Osteocyte (in vitro differentiated cells): Measurements from ENCODE around the gene RNASE13. TPM values are rescaled to one million over a fixed set of nuclear protein-coding genes. Genes with fewer than 3 reads are reported as not detected.
"Not testable (repeated sequence)": the region's sequence is repeated elsewhere in the genome, so short reads cannot be mapped to it uniquely, and the experiment has no call there.

Experiments
- DNase-seq: peaks from one replicate; pipeline ENCODE4 v3.0.0; 2021; ENCODE audit warnings: mixed read lengths; ENCODE audit not compliant: unreplicated experiment; ENCODE audit errors: extremely low spot score
- H3K27ac Mint-ChIP-seq: one replicate; pipeline ENCODE4 v1.8.0; 2021; ENCODE audit warnings: mild to moderate bottlenecking, mixed read lengths; ENCODE audit not compliant: unreplicated experiment
- H3K27me3 Mint-ChIP-seq: one replicate; pipeline ENCODE4 v1.8.0; 2021; ENCODE audit warnings: mixed read lengths; ENCODE audit not compliant: unreplicated experiment
- H3K36me3 Mint-ChIP-seq: one replicate; pipeline ENCODE4 v1.8.0; 2021; ENCODE audit warnings: mixed read lengths; ENCODE audit not compliant: unreplicated experiment
- H3K4me1 Mint-ChIP-seq: one replicate; pipeline ENCODE4 v1.8.0; 2021; ENCODE audit warnings: mixed read lengths; ENCODE audit not compliant: unreplicated experiment
- H3K4me3 Mint-ChIP-seq: one replicate; pipeline ENCODE4 v1.8.0; 2021; ENCODE audit warnings: mild to moderate bottlenecking, moderate library complexity, mixed read lengths; ENCODE audit not compliant: unreplicated experiment
- H3K9me3 Mint-ChIP-seq: one replicate; pipeline ENCODE4 v1.8.0; 2021; ENCODE audit warnings: mixed read lengths; ENCODE audit not compliant: unreplicated experiment
- CTCF ChIP-seq: fragments of 200-600 bp; sonication (generic); IDR thresholded peaks from 2 replicates; pipeline ENCODE4 v1.5.0; 2021; ENCODE audit warnings: antibody characterized with exemption, mild to moderate bottlenecking, moderate library complexity
- total RNA-seq: library from RNA; stranded (reverse); gene quantifications from 2 replicates; pipeline ENCODE4 v1.2.1, GENCODE V29; 2021

RNASE13 gene
- total RNA-seq, 1 donor from 2014 or later, result not detected

DNA sequence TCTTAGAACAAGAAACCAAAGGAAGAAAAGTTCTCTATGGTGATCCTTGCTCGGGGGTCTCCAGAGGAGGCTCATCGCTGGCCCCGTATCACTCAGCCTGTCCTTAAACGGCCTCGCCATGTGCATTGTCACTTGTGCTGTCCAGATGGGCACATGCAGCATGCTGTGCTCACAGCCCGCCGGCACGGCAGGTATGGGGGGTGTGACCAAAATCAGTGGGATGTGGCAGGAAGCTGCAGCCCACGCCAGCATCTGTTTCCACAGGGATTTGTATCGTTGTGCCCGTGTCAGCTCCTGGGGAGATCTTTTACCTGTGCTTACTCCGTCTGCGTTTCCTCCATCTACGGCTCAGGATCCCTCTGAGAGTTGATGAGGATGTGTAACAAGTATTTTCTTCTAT is 38.1 kb downstream of the RNASE13 start:
- H3K27me3 Mint-ChIP-seq, result no peaks in the 10 kb centered on the region
- H3K36me3 Mint-ChIP-seq, result peaks cover 36% of the 10 kb centered on the region
- DNase-seq, result no peak
- peaks cover 37% of the 10 kb centered on the region for H3K4me1 Mint-ChIP-seq
- no peaks in the 10 kb centered on the region for H3K9me3 Mint-ChIP-seq
- TF ChIP-seq CTCF, result no peak
- no peak overlapping the region for H3K4me3 Mint-ChIP-seq
- no peak overlapping the region for H3K27ac Mint-ChIP-seq

GRCh38 chr14:20989787-20990600 is 44.6 kb downstream of the RNASE13 start, which contains the start of gene METTL17:
Gene METTL17, plus strand, starts transcription at chr14:20989980. Its CDS starts 23 bp downstream, at chr14:20990003.
- DNase-seq, result peak; percentile 96
- H3K36me3 Mint-ChIP-seq, result peaks cover 21% of the 10 kb centered on the region
- H3K4me3 Mint-ChIP-seq, result peak within 1 kb of the TSS; percentile 89
- peaks cover 32% of the 10 kb centered on the region for H3K4me1 Mint-ChIP-seq
- no peaks in the 10 kb centered on the region for H3K9me3 Mint-ChIP-seq
- H3K27ac Mint-ChIP-seq, result peak within 1 kb of the TSS; percentile 86
- TF ChIP-seq CTCF, result peak; percentile 49
- no peaks in the 10 kb centered on the region for H3K27me3 Mint-ChIP-seq

- Mint-ChIP-seq H3K27me3 (no peaks in the 10 kb centered on the region), H3K27ac (peak overlapping the region; percentile 86), H3K36me3 (peaks cover 16% of the 10 kb centered on the region), H3K9me3 (no peaks in the 10 kb centered on the region), H3K4me3 (peak overlapping the region; percentile 89), H3K4me1 (peaks cover 32% of the 10 kb centered on the region)
- TF ChIP-seq CTCF, result no peak
- no peak for DNase-seq
These were observed 45.2 kb downstream of the RNASE13 start for GRCh38 chr14:20989471-20989786.

DNA sequence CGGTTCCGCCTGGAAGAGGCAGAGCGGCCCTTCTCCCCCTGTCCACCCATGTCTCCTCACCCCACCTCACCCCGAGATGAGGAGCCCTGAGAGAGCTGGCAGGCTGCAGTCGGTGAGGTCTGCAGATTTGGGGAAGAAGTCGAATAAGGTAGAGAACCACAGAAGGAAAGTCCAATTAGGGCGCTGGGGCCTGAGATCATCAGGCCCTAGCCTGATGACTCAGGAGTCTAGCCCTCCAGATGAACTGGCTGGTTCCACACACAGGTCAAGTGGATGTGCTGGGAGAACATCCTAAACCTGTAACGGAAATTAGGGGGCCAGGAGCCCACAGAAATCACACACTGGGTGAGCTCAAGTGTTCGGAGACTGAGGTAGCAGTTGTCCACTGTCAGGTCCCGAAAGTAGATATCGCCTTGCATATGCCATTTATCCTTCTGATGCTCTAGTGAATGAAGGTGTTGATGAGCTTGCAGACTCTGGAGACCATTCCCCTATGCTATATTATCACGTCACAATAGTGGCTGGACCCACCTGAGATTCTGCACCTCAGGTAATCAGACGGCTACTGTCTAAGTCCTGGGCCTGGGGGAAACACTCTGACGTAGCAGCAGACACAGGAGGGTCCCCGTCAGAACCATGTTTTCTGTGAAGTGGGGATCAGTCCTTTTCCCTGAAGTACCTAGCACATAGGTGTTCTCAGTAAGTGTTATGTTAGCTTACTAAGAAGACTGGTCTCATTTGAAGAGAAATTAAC is 45.7 kb downstream of the RNASE13 start:
- H3K36me3 Mint-ChIP-seq, result peaks cover 13% of the 10 kb centered on the region
- no peak overlapping the region for H3K4me3 Mint-ChIP-seq
- H3K27me3 Mint-ChIP-seq, result no peaks in the 10 kb centered on the region
- peaks cover 32% of the 10 kb centered on the region for H3K4me1 Mint-ChIP-seq
- no peak for DNase-seq
- no peaks in the 10 kb centered on the region for H3K9me3 Mint-ChIP-seq
- H3K27ac Mint-ChIP-seq, result peak overlapping the region; percentile 76
- TF ChIP-seq CTCF, result no peak

DNA sequence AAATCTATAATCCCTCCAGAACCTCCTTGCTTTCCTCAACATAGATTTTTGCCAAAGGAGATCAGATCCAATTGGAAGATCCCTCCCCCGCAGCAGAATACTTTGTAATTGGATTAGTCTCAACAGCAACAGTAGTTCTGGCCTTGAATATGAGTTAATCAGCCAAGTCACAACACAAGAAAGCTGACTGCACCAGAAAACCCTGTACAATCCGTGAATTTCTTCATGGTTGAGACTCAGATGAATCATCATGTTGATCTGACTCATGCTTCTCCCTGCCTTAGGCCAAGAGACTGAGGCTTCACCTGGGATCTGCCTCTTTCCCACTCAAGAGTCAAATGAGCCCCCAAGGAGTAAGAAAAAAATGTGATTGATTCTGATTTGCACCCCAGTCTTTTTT is 47.8 kb downstream of the RNASE13 start:
- no peak overlapping the region for H3K4me3 Mint-ChIP-seq
- no peak for TF ChIP-seq CTCF
- H3K36me3 Mint-ChIP-seq, result peaks cover 2% of the 10 kb centered on the region
- peak overlapping the region; percentile 85 for H3K27ac Mint-ChIP-seq
- H3K9me3 Mint-ChIP-seq, result no peaks in the 10 kb centered on the region
- H3K27me3 Mint-ChIP-seq, result peaks cover 2% of the 10 kb centered on the region
- H3K4me1 Mint-ChIP-seq, result peaks cover 30% of the 10 kb centered on the region
- DNase-seq, result no peak

GRCh38 chr14:20985650-20986049 is 49.0 kb downstream of the RNASE13 start:
- not testable (repeated sequence) for H3K4me3 Mint-ChIP-seq, DNase-seq, H3K36me3 Mint-ChIP-seq, H3K9me3 Mint-ChIP-seq, H3K27ac Mint-ChIP-seq, H3K27me3 Mint-ChIP-seq
- peaks cover 21% of the 10 kb centered on the region for H3K4me1 Mint-ChIP-seq
